Sigmoid colon (tissue), 7 donors: ENCODE measurements around the gene SMC2. TPM values are rescaled to one million over a fixed set of nuclear protein-coding genes. Genes with fewer than 3 reads are reported as not detected.

Experiments used
- DNase-seq: peaks from one replicate; pipeline ENCODE4 v3.0.0-alpha.2; 2019
- H3K27ac ChIP-seq, 4 donors: fragments of 200-600 bp; sonication (generic); one replicate each; pipeline ENCODE4 v1.5.1; 2016 to 2019; ENCODE audit warnings: mild to moderate bottlenecking in 1 of 4
- H3K27me3 ChIP-seq, 3 donors: fragments of 200-600 bp; sonication (generic); one replicate each; pipeline ENCODE4 v1.5.1; 2019; ENCODE audit warnings: mild to moderate bottlenecking in 1 of 3
- H3K36me3 ChIP-seq, 4 donors: fragments of 200-600 bp; sonication (generic); one replicate each; pipeline ENCODE4 v1.5.1; 2016 to 2019
- H3K4me1 ChIP-seq, 4 donors: fragments of 200-600 bp; sonication (generic); one replicate each; pipeline ENCODE4 v1.5.1; 2017 to 2019
- H3K4me3 ChIP-seq, 4 donors: fragments of 200-600 bp; sonication (generic); one replicate each; pipeline ENCODE4 v1.5.1; 2017 to 2019; ENCODE audit warnings: mild to moderate bottlenecking in 2 of 4, moderate library complexity in 1 of 4
- H3K9me3 ChIP-seq, 4 donors: fragments of 200-600 bp in 3 of 4; sonication (generic) in 3 of 4; one replicate each; pipeline versions ENCODE4 v1.5.1 to v1.6.1; 2013 to 2019
- CTCF ChIP-seq, 4 experiments: fragments of 450-650 bp in 3 of 4; fragments of 200-600 bp in 1 of 4; IDR thresholded peaks; one replicate each; pipeline ENCODE4 v1.5.1; 2016 to 2019; ENCODE audit warnings: antibody characterized with exemption in 4 of 4, mild to moderate bottlenecking in 3 of 4, moderate library complexity in 2 of 4
- EP300 ChIP-seq, 4 donors: sonication (generic); formaldehyde crosslinking; IDR thresholded peaks; one replicate each; pipeline ENCODE4 v1.6.1; 2017; ENCODE audit warnings: antibody characterized with exemption in 4 of 4
- POLR2A ChIP-seq, 2 donors: fragments of 450-650 bp; IDR thresholded peaks; one replicate each; pipeline ENCODE4 v1.6.1; 2016; ENCODE audit warnings: antibody characterized with exemption in 2 of 2, mild to moderate bottlenecking in 2 of 2, moderate library complexity in 2 of 2
- POLR2AphosphoS5 ChIP-seq, 4 donors: sonication (generic); formaldehyde crosslinking; IDR thresholded peaks; one replicate each; pipeline ENCODE4 v1.6.1; 2017; ENCODE audit warnings: antibody characterized with exemption in 4 of 4
- WGBS, 2 donors: extraction: QIAGEN DNeasy Blood & Tissue Kit; methylation state at CpG; one replicate each; pipeline ENCODE4 v1.1.7; 2013; 5-methylcytosine and 5-hydroxymethylcytosine counted together
- intact Hi-C: fragments of 100-400 bp; cut with DNase I; formaldehyde crosslinking; loops from one replicate; pipeline ENCODE4 v1.15.1; 2023
- polyA plus RNA-seq, 3 donors: library from polyadenylated mRNA; stranded (reverse); fragments of 200-250 nt; gene quantifications; one replicate each; pipeline ENCODE4 v1.2.3, GENCODE V29; 2013
- total RNA-seq, 4 donors: library from RNA; depleted of rRNA; stranded (reverse); fragments of >200 nt; gene quantifications; one replicate each; pipeline ENCODE4 v1.1.0, GENCODE V29; 2016
- donor health status: healthy with polysubstance abuse.
- donor health status: Bipolar disorder and iron deficiency.
- donor health status: healthy.

Gene SMC2
- total and polyA plus RNA-seq, 7 donors = 2.4 to 8.6 (median 7.8) TPM

- Histone ChIP-seq H3K36me3 (peaks cover 0 to 50% (median 15%) of the 10 kb centered on the region in 4 donors), H3K27me3 (no peaks in the 10 kb centered on the region), H3K4me3 (no peak overlapping the region), H3K9me3 (no peaks in the 10 kb centered on the region), H3K27ac (no peak overlapping the region), H3K4me1 (no peaks in the 10 kb centered on the region)
- intact Hi-C loops = no loop called here
- 67 to 89% methylated on average over 3 of the region's 3 CpGs for WGBS, 2 donors
- TF ChIP-seq EP300 (IDR thresholded peaks at IDR 0.05) (no peak), POLR2AphosphoS5 (IDR thresholded peaks at IDR 0.05) (no peak), POLR2A (IDR thresholded peaks at IDR 0.05) (no peak), CTCF (IDR thresholded peaks at IDR 0.05) (no peak)
- DNase-seq = no peak
Measured at GRCh38 chr9:104138243-104138868, 44.2 kb downstream of the SMC2 start.

GRCh38 chr9:104142799-104143549 lies 48.9 kb downstream of the SMC2 start:
- TF ChIP-seq POLR2A (IDR thresholded peaks at IDR 0.05) (no peak), POLR2AphosphoS5 (IDR thresholded peaks at IDR 0.05) (no peak), CTCF (IDR thresholded peaks at IDR 0.05) (no peak), EP300 (IDR thresholded peaks at IDR 0.05) (no peak)
- intact Hi-C loops = no loop called here
- no peak overlapping the region for H3K27ac ChIP-seq
- H3K36me3 ChIP-seq = peaks cover 0 to 16% (median 0%) of the 10 kb centered on the region in 4 donors
- no peak overlapping the region for H3K4me3 ChIP-seq
- H3K4me1 ChIP-seq = no peaks in the 10 kb centered on the region
- H3K9me3 ChIP-seq = no peaks in the 10 kb centered on the region
- H3K27me3 ChIP-seq = no peaks in the 10 kb centered on the region
- no peak for DNase-seq
- 97% methylated on average over 3 of the region's 3 CpGs for WGBS, 2 donors

GRCh38 chr9:104143550-104143910 lies 49.4 kb downstream of the SMC2 start:
- 84 to 94% methylated on average over 3 of the region's 3 CpGs for WGBS, 2 donors
- TF ChIP-seq POLR2A (IDR thresholded peaks at IDR 0.05) (no peak), CTCF (IDR thresholded peaks at IDR 0.05) (no peak), POLR2AphosphoS5 (IDR thresholded peaks at IDR 0.05) (no peak), EP300 (IDR thresholded peaks at IDR 0.05) (no peak)
- intact Hi-C loops = no loop called here
- H3K27ac ChIP-seq = no peak overlapping the region
- no peaks in the 10 kb centered on the region for H3K27me3 ChIP-seq
- DNase-seq = no peak
- no peaks in the 10 kb centered on the region for H3K9me3 ChIP-seq
- peaks cover 0 to 13% (median 0%) of the 10 kb centered on the region in 4 donors for H3K36me3 ChIP-seq
- H3K4me1 ChIP-seq = no peaks in the 10 kb centered on the region
- H3K4me3 ChIP-seq = no peak overlapping the region

GRCh38 chr9:104144336-104144735 lies 50.2 kb downstream of the SMC2 start:
- no peak overlapping the region for H3K27ac ChIP-seq
- peaks cover 0 to 5% (median 0%) of the 10 kb centered on the region in 4 donors for H3K36me3 ChIP-seq
- H3K9me3 ChIP-seq = no peaks in the 10 kb centered on the region
- no peak for DNase-seq
- 96% methylated on average over 1 of the region's 1 CpG for WGBS, 2 donors
- H3K4me1 ChIP-seq = no peaks in the 10 kb centered on the region
- no peak overlapping the region for H3K4me3 ChIP-seq
- intact Hi-C loops = no loop called here
- H3K27me3 ChIP-seq = no peaks in the 10 kb centered on the region
- TF ChIP-seq EP300 (IDR thresholded peaks at IDR 0.05) (no peak), POLR2AphosphoS5 (IDR thresholded peaks at IDR 0.05) (no peak), POLR2A (IDR thresholded peaks at IDR 0.05) (no peak), CTCF (IDR thresholded peaks at IDR 0.05) (no peak)
